HPDE6-E6E7 (cell line): ENCODE results near the gene LRRC14B.

Experiments
- DNase-seq: peaks from one replicate; pipeline ENCODE4 v3.0.0; 2011; ENCODE audit warnings: missing footprints; ENCODE audit errors: extremely low spot score

The LRRC14B gene

DNA sequence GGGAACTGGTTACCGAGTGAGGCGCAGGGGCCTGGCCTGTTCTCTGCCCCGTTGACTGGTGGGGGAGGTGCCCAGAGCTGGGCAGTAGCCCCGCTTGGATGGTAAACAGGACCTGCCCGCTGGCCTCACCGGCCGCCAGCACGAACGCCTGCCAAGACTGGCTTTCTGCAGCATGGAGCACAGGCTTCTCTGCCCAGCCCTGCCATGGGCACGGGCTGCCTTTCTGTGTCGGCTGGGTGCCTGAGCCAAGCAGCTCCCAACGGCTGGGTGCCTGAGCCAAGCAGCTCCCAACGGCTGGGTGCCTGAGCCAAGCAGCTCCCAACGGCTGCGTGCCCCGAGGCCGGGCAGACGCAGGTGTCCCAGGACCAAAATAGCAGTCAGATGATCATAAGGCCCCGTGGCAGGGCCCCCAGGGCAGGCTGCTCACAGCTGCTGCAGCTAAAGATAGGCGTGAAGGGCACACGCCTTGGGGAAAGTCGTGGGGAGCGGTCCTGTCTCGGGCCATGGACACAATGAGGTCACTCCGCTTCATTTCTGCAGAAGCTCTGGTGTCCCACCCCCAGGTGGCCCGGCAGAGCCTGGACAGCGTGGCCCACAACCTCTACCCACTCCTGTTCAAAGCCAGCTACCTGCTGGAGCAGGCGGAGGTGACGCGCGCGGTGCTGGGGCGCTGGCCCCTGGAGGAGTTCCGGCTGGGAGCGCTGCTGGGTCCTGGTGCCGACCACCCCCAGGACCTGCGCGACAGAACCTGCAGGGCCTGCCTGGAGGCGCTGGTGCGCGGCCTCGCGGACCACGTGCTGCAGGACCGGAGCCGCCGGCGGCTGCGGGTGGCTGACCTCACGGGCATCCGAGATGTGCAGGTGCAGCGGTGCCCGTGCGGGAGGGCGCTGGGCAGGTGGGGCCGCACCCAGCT is at the start of gene LRRC14B:
TSS of gene LRRC14B (plus strand) at position 460 of the 913 bp plus-strand sequence. CDS start at position 504, 44 bp downstream.
- no peak for DNase-seq

- no peak for DNase-seq
Measured at GRCh38 chr5:141761-142160, 49.5 kb upstream of the LRRC14B start.

GRCh38 chr5:142246-142810 is 49.0 kb upstream of the LRRC14B start:
- DNase-seq = no peak

DNA sequence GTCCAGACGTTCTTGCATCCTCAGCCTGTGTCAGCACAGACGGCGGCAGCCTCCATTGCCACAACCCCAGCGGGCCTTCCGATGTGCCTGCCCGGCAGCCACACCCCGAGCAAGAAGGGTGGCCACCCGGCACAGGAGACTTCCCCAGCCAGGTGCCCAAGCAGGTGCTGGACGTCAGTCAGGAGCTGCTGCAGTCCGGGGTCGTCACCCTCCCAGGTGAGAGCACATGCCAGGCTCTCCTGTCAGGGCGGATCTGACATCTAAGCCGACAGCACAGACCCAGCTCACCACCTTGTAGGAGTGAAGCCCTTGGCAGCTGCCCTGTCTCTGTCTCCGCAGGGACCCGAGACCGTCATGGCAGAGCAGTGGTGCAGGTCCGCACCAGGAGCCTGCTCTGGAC is 48.3 kb upstream of the LRRC14B start:
- no peak for DNase-seq

DNA sequence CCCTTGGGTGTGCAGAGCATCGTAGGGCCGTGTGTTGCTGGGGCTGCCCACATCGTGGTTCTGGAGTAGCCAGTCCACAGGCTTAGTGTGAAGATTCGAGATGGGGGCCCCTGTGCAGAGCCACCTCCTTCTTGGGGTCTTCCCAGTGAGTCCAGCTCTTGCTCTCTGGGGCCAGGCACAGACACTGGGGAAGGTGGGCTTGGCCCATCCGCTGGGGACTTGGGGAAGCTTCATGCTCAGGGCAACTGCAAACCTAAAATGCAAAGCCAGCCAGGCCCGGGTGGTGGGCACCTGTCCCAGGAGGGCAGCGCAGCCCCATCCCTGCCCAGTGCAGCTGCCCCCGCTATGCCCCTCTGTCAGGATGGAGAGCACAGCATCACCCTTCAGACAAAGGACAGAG is 46.4 kb upstream of the LRRC14B start:
- DNase-seq = no peak

- DNase-seq = no peak
Measured at GRCh38 chr5:145585-146323, 45.5 kb upstream of the LRRC14B start.

DNA sequence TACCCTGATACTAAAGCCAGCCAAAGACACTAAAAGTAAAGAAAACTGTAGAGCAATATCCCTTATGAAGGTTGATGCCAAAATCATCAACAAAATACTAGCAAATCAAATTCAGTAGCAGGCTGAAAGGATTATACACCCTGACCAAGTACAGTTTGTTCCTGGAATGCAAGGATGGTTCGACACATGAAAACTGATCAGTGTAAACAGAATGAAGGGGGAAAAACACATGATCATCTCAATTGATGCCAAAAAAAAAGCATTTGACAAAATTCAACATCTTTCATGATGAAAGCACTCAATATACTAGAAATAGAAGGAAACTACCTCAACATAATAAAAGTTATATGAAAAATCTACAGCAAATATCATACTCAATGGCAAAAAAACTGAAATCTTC is 43.5 kb upstream of the LRRC14B start:
- no peak for DNase-seq

DNA sequence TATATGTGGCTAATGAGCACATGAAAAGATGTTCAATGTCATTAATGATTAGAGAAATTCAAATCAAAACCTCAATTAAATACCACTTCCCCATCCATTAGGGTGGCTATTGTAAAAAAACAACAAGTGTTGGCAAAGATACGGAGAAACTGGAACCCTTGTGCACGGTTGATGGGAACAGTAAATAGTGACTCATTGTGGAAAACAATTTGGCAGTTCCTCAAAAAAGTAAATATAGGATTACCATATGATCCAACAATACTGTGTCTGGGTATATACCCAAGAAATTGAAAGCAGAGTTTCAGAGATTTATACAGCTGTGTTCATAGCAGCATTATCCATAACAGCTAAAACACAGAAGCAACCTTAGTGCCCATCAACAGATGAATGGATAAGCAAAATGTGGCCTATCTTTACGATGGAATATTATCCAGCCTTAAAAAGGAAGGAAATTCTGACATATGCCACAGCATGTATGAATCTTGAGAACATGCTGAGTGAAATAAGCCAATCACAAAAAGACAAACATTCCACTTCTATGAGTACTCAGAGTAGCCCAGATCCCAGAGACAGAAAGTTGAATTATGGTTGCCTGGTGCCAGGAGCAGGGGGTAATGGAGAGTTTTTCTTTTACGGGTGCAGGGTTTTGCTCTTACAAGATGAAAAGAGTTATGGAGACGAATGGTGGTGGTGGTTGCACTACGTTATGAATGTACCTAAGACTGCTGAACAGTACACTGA is 41.4 kb upstream of the LRRC14B start:
- DNase-seq = no peak

DNA sequence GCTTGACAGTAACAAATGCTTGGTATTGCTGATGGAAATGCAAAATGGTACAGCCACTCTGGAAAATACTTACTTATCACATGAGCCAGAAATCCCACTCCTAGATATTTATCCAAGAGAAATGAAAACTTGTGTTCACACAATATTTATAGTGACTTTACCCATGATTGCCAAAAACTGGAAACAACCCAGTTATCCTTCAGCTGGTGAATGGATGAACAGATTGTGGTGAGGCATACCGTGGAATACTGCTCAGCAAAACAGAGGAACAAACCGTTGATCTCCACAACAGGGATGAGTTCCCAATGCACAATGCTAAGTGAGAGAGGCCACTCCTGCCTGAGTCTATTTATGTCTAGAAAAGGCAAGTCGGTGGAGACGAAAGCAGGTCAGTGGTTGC is 40.5 kb upstream of the LRRC14B start:
- DNase-seq = no peak

GRCh38 chr5:152077-152476 is 39.2 kb upstream of the LRRC14B start:
- no peak for DNase-seq

GRCh38 chr5:153256-153655 is 38.0 kb upstream of the LRRC14B start:
- no peak for DNase-seq

- DNase-seq = no peak
Measured at GRCh38 chr5:154236-154635, 37.1 kb upstream of the LRRC14B start.

- DNase-seq = no peak
Measured at GRCh38 chr5:154826-155225, 36.5 kb upstream of the LRRC14B start.

- no peak for DNase-seq
Measured at GRCh38 chr5:155651-156410, 35.5 kb upstream of the LRRC14B start.

- no peak for DNase-seq
Measured at GRCh38 chr5:156411-157072, 34.8 kb upstream of the LRRC14B start.

- no peak for DNase-seq
Measured at GRCh38 chr5:157126-157715, 34.1 kb upstream of the LRRC14B start.

DNA sequence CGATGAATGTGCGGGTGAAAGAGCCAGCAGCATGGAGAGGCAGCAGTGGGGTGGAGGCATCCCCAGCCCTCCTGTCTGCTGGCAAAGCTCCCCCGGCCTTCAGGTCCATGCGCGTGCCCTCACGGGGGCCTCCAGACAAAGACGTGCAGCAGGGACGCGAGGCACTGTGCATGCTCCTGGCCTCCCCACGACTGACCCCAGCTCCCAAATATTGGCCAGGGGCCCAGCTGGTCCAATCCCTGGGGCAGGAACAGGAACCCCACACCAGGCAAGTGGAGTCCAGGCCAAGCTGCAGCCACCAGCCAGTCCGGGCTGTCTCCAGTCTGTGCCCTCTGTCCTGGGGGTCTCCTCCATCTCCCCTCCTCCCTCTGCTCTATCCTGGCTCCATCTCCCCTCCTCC is 33.5 kb upstream of the LRRC14B start:
- no peak for DNase-seq

DNA sequence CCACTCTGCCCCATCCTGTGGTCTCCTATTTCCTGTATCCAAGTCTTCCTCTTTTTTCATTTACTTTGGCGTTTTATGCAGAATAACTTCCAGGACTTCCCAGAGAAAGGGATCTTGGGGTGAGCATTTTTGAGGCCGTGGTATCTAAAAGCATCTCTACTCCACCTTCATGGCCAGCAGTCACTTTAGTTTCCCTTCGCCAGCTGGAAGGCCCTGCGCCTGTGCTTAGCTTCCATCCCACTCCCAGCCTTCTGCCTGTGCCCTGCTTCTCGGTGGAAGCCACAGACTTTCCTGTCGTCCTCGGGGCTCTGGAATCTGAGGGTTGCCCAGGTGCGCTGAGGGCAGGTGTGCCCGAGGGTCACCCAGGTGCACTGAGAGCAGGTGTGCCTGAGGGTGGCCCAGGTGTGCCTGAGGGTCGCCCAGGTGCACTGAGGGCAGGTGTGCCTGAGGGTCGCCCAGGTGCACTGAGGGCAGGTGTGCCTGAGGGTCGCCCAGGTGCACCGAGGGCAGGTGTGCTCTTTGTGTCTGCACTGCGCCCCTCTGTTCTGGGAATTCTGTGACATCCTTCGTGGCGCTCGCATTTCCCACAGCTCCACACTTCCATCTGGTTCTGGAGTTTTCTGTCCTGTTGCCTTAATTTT is 32.4 kb upstream of the LRRC14B start:
- no peak for DNase-seq

DNA sequence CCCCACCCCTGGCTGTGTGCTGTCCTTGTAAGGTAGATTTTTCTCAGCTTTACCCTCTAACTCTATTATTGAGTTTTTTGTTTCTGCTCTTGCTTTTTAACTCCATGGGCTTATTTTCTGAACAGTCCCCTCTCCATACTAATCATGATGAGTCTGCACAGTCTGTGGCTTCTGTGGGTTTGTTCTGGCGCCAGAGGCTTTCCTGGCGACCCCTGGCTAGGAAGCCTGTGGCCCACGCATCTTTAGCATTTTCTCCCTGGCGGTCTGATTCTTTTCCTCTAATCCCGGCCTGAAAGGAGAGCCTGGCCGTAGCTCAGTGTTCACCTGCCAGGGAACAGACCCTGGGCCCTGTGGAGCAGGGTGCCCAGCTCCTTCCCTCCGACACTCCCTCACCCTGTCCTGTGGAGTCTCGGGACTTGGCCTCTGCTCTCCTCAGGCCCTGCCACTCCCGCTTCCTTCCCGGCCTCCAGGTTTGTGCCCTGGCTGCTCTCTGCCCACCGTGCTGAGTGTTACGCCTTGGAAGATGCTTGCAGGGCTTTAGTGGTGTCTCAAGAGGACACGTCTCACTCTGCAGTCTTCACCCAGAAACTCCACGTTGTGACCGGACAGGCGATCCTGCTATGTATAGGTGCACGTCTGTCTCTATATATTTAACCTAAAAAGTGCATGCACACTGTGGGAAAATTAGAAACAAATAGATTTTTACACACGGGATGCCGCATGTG is 31.7 kb upstream of the LRRC14B start:
- DNase-seq = no peak
